ENCODE results near the gene GPR45. TPM values are rescaled to one million over a fixed set of nuclear protein-coding genes. Genes with fewer than 3 reads are reported as not detected.

The GPR45 gene
- total RNA-seq, 2 donors from 2014 or later = not detected

DNA sequence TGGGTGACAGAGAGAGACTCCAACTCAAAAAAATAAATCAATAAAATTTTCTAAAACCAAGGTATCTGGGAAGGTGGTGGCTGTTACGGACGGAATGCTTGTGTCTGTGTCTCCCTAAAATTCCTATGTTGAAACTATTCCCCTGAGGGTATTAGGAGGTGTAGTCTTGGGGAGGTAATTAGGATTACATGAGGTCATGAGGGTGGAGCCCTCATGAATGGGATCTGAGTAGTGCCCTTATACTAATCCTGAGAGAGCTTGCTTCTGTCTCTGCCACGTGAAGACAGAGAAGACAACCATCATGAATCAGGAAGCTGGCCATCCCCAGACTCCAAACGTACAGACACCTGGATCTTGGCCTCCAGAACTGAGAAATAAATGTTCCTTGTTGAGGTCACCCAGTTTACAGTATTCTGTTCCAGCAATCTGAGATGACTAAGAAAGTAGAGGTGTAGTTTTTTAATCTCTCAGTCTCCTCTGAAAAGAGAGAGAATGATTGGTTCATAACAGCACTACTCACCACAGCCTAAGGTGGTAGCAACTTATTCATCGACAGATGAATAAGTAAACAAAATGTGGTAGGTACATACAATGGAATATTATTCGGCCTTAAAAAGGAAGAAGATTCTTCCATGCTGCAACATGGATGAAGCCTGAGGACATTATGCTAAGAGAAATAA lies 49.6 kb downstream of the GPR45 start:
- ATAC-seq (no peak), DNase-seq (no peak)
- intact Hi-C loops (cut with DNase I) = no loop called here

DNA sequence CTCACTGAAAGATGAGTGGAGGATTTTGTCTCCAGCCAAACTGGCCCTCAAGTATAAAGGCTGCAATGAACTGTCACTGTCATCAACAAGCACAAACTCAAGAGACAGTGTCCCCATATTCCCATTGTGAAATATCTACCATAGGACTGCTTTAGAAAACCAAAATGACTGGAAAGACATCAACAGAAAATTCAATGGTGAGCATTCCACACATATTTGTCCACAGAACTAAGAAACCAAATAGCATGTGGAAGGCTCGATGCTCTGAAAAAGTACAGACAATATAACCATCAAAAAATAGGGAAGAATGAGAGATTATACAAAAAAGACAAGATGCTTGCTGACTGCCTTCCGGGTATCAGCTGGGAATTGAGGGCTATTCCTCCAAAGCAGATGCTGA lies 50.4 kb downstream of the GPR45 start:
- ATAC-seq (no peak), DNase-seq (no peak)
- intact Hi-C loops (cut with DNase I) = no loop called here

Other genes with a start within 250 kb of the GPR45 start
- 10 to 100 TPM; 48.2 to 49.9 TPM for gene MRPS9, start 203.7 kb upstream of the GPR45 start, total RNA-seq
- gene TGFBRAP1, start 88.0 kb downstream of the GPR45 start, total RNA-seq = 10 to 100 TPM; 11.2 to 12.7 TPM
- 10 to 100 TPM; 15.6 to 16.2 TPM for gene C2orf49, start 95.8 kb downstream of the GPR45 start, total RNA-seq
- gene FHL2, start 157.3 kb downstream of the GPR45 start, total RNA-seq = 10 to 100 TPM; 32.3 to 92.2 TPM